ENCODE data around the gene ESF1. TPM values are rescaled to one million over a fixed set of nuclear protein-coding genes. Genes with fewer than 3 reads are reported as not detected.

The ESF1 gene
- total and polyA plus RNA-seq, 10 of the 15 experiments (the other 5 are each of a cell fraction or from before 2014, with no cell fraction given): 9.2 to 36.2 (median 18.4) TPM

DNA sequence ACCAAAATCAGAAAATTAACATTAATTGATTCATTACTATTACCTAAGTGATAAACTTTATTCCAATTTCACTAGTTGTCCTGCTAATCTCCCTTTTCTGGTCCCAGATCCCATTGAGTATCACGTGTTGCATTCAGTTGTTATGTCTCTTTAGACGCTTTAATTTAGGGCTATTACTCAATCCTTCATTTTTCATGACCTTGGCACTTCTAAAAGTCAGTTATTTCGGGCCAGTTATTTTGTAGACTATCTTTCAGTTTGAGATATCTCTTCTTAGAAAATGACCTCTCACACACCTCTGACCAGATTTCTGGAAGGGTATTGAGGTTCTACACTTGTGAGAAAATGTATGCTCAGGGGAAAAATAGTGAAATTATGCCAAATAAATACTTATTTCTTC lies 112.0 kb downstream of the ESF1 start:
- H4K20me1 ChIP-seq (ENCODE audit: control insufficient read depth, insufficient read depth): no peaks in the 10 kb centered on the region
- H3K27ac ChIP-seq (ENCODE audit: control insufficient read depth, insufficient read depth): no peak overlapping the region
- DNase-seq (ENCODE audit: low read depth, low spot score) (no peak), ATAC-seq (no peak), FAIRE-seq (no peak)
- no peak overlapping the region for H2AFZ ChIP-seq (ENCODE audit: control insufficient read depth, low read depth, low read length)
- H3K79me2 ChIP-seq (ENCODE audit: control insufficient read depth, insufficient read depth, low read length): no peaks in the 10 kb centered on the region
- ChIA-PET SMC1A (ENCODE audit: uncharacterized antibody, unreplicated experiment) (no interaction called here), RAD21 (ENCODE audit: unreplicated experiment) (no interaction called here), POLR2A (no interaction called here), CTCF (no interaction called here)
- H3K27me3 ChIP-seq (replicated peaks in 1 of 2; ENCODE audit: control insufficient read depth in 2 of 2, insufficient read depth in 2 of 2, low read length in 1 of 2): no peaks in the 10 kb centered on the region; a peak in 1 of 4 replicates
- H3K36me3 ChIP-seq (ENCODE audit: control insufficient read depth in 2 of 2, insufficient read depth in 2 of 2, low read length in 1 of 2): no peaks in the 10 kb centered on the region
- intact Hi-C loops (cut with micrococcal nuclease; ENCODE audit: unreplicated experiment): no loop called here
- H3K4me1 ChIP-seq (ENCODE audit: control insufficient read depth, insufficient read depth, low read length): peaks cover 4% of the 10 kb centered on the region
- H3K4me3 ChIP-seq: no peak overlapping the region
- H3K4me2 ChIP-seq (ENCODE audit: control insufficient read depth, insufficient read depth): no peak overlapping the region
- no peak overlapping the region for H3K9ac ChIP-seq (ENCODE audit: control insufficient read depth, insufficient read depth, low read length)
- in situ Hi-C loops (cut with MboI): no loop called here
- WGBS (ENCODE audit: insufficient coverage, insufficient replicate concordance, low lambda C conversion rate, missing lambda C conversion rate): 11% methylated on average over 3 of the region's 3 CpGs
- no peaks in the 10 kb centered on the region; the same call in 2 of the 3 replicates for H3K9me3 ChIP-seq (replicated peaks; ENCODE audit: control insufficient read depth, insufficient read depth, low read length)
- BruUV-seq (replicated peaks): no TSS peak
- TF ChIP-seq KDM1A (IDR thresholded peaks at IDR 0.05; ENCODE audit: borderline replicate concordance) (no peak), JUND (IDR thresholded peaks at IDR 0.05; ENCODE audit: low read depth, low read length) (no peak), STAT3 (IDR thresholded peaks at IDR 0.05; ENCODE audit: low read depth, low read length) (no peak), SIX5 (IDR thresholded peaks at IDR 0.05; ENCODE audit: low read depth, low read length, severe bottlenecking) (no peak), POLR2A (IDR thresholded peaks at IDR 0.05; ENCODE audit: low read depth, low read length) (no peak), MYB (IDR thresholded peaks at IDR 0.05; ENCODE audit: borderline replicate concordance, low read depth, low read length) (no peak), SPI1 (IDR thresholded peaks at IDR 0.05; ENCODE audit: borderline replicate concordance, insufficient read depth, low read depth, low read length) (no peak), CHD2 (IDR thresholded peaks at IDR 0.05; ENCODE audit: borderline replicate concordance, low read depth, low read length) (no peak), MTA2 (IDR thresholded peaks at IDR 0.05; ENCODE audit: low read depth) (no peak), WRNIP1 (IDR thresholded peaks at IDR 0.05; ENCODE audit: borderline replicate concordance, low read depth, low read length) (no peak), PAX5 (IDR thresholded peaks at IDR 0.05; ENCODE audit: borderline replicate concordance, low read depth, low read length) (no peak), KLF5 (IDR thresholded peaks at IDR 0.05; ENCODE audit: partially characterized antibody) (no peak), CEBPZ (IDR thresholded peaks at IDR 0.05; ENCODE audit: low read depth, low read length) (no peak), NR2C2 (IDR thresholded peaks at IDR 0.05; ENCODE audit: borderline replicate concordance, control insufficient read depth, insufficient read length, low read depth) (no peak)
- TF ChIP-seq, protein P1, sequence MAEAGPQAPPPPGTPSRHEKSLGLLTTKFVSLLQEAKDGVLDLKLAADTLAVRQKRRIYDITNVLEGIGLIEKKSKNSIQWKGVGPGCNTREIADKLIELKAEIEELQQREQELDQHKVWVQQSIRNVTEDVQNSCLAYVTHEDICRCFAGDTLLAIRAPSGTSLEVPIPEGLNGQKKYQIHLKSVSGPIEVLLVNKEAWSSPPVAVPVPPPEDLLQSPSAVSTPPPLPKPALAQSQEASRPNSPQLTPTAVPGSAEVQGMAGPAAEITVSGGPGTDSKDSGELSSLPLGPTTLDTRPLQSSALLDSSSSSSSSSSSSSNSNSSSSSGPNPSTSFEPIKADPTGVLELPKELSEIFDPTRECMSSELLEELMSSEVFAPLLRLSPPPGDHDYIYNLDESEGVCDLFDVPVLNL (IDR thresholded peaks at IDR 0.05; ENCODE audit: low read depth, low read length): no peak
- TF ChIP-seq, protein P2, sequence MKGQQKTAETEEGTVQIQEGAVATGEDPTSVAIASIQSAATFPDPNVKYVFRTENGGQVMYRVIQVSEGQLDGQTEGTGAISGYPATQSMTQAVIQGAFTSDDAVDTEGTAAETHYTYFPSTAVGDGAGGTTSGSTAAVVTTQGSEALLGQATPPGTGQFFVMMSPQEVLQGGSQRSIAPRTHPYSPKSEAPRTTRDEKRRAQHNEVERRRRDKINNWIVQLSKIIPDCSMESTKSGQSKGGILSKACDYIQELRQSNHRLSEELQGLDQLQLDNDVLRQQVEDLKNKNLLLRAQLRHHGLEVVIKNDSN (IDR thresholded peaks at IDR 0.05; ENCODE audit: borderline replicate concordance, extremely low read length, insufficient read depth, low read depth, low read length): no peak

All from GM12878 (cell line).